ENCODE measurements around the gene AK8. TPM values are rescaled to one million over a fixed set of nuclear protein-coding genes. Genes with fewer than 3 reads are reported as not detected.

The AK8 gene
- total and polyA plus RNA-seq, 2 experiments from 2014 or later: 0.40 to 4.5 TPM

DNA sequence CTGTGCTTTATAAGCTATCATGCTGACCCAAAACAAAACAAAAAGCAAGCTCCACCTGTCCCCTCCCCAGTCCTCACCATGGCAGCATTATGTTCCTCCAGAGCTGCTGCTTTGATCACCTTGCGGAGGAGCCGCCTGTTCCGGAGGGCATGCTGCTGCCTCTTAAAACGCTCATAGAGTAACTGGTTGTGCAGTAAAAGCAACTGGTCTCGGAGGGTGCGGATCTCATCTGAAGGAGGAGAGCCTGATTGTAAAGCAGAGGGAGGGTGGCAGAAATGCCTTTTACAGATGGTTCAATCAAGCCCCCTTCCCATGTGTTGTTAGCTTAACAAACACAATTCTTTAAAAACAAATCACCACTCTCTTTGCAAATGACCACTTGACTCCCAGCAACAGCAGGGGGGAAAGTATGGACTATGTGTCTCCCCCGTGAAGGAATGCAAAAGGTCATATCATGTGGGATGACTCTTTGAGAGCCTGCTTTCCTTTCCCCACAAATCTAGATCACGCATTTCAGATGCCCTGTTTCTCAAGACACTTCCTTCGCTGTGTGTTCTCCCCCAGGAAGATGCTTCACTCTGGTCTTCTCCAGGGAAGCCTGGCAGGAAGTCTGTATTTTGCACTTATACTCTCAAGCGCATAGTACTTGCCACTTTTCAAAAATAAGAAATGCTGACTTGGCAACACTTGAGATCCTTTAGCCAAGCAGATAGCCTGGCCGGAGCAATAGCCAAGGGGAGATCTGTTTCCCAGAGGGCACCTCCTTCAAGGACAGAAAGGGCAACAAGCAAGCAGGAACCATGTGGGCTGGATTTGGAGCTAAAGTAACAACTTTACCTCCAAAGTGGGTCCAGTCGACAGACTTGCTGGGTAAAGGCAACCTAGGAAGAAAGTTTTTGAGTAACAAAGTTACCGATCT is 25.7 kb upstream of the AK8 start:
- Histone ChIP-seq H2AFZ (no peak overlapping the region), H3K79me2 (no peaks in the 10 kb centered on the region), H3K27me3 (no peaks in the 10 kb centered on the region), H3K27ac (no peak overlapping the region), H3K4me1 (ENCODE audit: insufficient read depth) (no peaks in the 10 kb centered on the region), H4K20me1 (ENCODE audit: insufficient read depth, poor library complexity, severe bottlenecking) (no peaks in the 10 kb centered on the region), H3K36me3 (replicated peaks; ENCODE audit: insufficient read depth, low read depth) (no peaks in the 10 kb centered on the region), H3K4me3 (no peak overlapping the region), H3K9me2 (replicated peaks; ENCODE audit: insufficient read depth) (no peaks in the 10 kb centered on the region), H3K9me3 (ENCODE audit: low read depth) (no peaks in the 10 kb centered on the region), H3K4me2 (no peak overlapping the region)
- no peak for DNase-seq (ENCODE audit: low spot score)
- TF ChIP-seq EZH2phosphoT487 (IDR thresholded peaks at IDR 0.05; ENCODE audit: low read depth, severe bottlenecking, unreplicated experiment): no peak
- WGBS (ENCODE audit: low lambda C conversion rate, missing lambda C conversion rate): 83% methylated on average over 13 of the region's 13 CpGs

DNA sequence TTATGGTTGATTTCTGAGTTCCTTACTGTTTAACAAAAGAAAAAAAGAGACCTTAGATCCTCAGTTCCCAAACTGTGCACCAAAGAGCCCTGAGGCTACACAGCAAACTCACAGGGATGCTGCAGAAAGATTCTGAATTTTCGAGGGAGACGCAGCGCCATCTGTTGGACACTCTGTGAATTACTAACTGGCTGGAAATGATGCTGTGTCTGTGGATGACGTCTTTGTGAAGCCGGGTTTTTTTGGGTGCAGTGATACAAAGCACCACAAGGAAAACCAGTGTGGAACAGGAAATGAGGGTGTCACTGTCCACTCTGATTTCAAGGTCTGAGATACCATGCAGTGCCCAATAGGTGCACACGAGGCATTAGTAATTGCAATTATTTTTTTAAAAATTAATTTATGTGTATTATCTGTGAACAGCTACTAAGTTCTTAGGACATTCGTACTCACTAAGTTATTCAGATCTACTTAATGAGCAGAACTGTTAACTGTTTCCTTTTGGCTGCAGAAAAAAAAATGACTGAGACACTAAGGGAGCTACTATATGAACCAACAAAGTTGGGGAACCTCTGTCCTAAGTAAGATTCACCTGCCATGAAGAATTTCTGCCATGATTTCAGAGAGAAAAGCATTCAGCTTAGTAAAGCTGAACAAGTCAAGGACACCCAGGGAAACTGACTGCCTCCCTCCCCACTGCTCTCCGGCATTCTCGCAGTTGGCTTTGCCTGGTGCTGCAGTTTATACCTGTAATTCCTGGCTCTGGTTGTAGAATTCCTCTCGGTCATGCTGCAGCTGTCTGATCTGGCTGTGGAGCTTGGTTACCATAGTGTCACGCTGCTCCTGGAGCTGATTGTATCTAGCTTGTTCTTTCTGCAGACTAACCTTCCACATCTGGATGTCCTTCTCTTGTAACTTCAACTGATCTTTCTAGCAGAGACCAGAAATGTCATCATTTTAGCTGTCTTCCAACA is 24.1 kb upstream of the AK8 start:
- no peak overlapping the region for H3K4me3 ChIP-seq
- TF ChIP-seq CTCF (IDR thresholded peaks at IDR 0.05; ENCODE audit: poor library complexity) (peak; percentile 92), EZH2 (IDR thresholded peaks at IDR 0.05; ENCODE audit: borderline replicate concordance) (no peak)
- WGBS (ENCODE audit: low lambda C conversion rate, missing lambda C conversion rate): 51% methylated on average over 11 of the region's 11 CpGs

DNA sequence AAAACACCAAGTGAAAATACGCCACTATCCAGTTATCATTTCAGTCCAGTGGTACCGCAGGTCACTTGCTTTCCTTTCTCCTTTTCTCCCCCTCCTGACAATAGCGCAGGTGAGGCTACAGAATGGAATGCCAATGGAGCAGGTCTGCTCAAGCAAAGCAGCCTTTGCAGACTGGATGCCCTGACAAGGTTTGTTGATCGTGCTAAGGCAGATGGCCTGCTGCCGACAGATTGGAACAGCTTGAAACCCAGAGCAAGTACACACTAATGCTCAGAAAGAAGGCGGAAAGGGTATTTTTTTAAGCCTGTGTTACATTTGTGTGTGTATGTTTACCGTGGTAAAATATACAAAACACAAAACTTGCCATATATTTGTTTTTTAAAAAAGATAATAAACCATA is 20.0 kb upstream of the AK8 start:
- no peak for TF ChIP-seq EZH2 (IDR thresholded peaks at IDR 0.05; ENCODE audit: borderline replicate concordance)
- no peak for TF ChIP-seq CTCF (IDR thresholded peaks at IDR 0.05; ENCODE audit: poor library complexity)
- TF ChIP-seq EZH2phosphoT487 (IDR thresholded peaks at IDR 0.05; ENCODE audit: low read depth, severe bottlenecking, unreplicated experiment): no peak
- DNase-seq (ENCODE audit: low spot score): no peak
- Histone ChIP-seq H4K20me1 (ENCODE audit: insufficient read depth, poor library complexity, severe bottlenecking) (no peaks in the 10 kb centered on the region), H3K4me1 (ENCODE audit: insufficient read depth) (no peaks in the 10 kb centered on the region), H3K4me3 (no peak overlapping the region), H3K27me3 (no peaks in the 10 kb centered on the region), H3K9me3 (ENCODE audit: low read depth) (no peaks in the 10 kb centered on the region), H3K27ac (no peak overlapping the region), H3K9me2 (replicated peaks; ENCODE audit: insufficient read depth) (no peaks in the 10 kb centered on the region), H3K79me2 (no peaks in the 10 kb centered on the region), H3K4me2 (no peak overlapping the region), H3K36me3 (replicated peaks; ENCODE audit: insufficient read depth, low read depth) (no peaks in the 10 kb centered on the region), H2AFZ (no peak overlapping the region)
- 94% methylated on average over 7 of the region's 7 CpGs for WGBS (ENCODE audit: low lambda C conversion rate, missing lambda C conversion rate)

More for the DNA sequence above, 24.1 kb upstream of the AK8 start:
- no peaks in the 10 kb centered on the region for H3K9me2 ChIP-seq (replicated peaks; ENCODE audit: insufficient read depth)
- no peaks in the 10 kb centered on the region for H4K20me1 ChIP-seq (ENCODE audit: insufficient read depth, poor library complexity, severe bottlenecking)
- no peak overlapping the region for H2AFZ ChIP-seq
- H3K4me1 ChIP-seq (ENCODE audit: insufficient read depth): no peaks in the 10 kb centered on the region
- no peak overlapping the region for H3K27ac ChIP-seq
- H3K27me3 ChIP-seq: no peaks in the 10 kb centered on the region
- H3K9me3 ChIP-seq (ENCODE audit: low read depth): no peaks in the 10 kb centered on the region
- H3K79me2 ChIP-seq: no peaks in the 10 kb centered on the region
- no peaks in the 10 kb centered on the region for H3K36me3 ChIP-seq (replicated peaks; ENCODE audit: insufficient read depth, low read depth)
- DNase-seq (ENCODE audit: low spot score): peak; percentile 84
- H3K4me2 ChIP-seq: no peak overlapping the region
